Thoracic aorta (tissue), 2 donors: ENCODE data around the gene SLC25A38. TPM values are rescaled to one million over a fixed set of nuclear protein-coding genes. Genes with fewer than 3 reads are reported as not detected.

Experiments
- ATAC-seq: fragments of 150-250 bp; one replicate; pipeline ENCODE4 v1.8.0; 2017; ENCODE audit warnings: low read depth; ENCODE audit not compliant: insufficient number of reproducible peaks, low FRiP score
- DNase-seq: peaks from one replicate; pipeline ENCODE4 v3.0.0-alpha.2; 2020; ENCODE audit warnings: low spot score
- H3K27ac ChIP-seq, 2 donors: fragments of 200-600 bp; sonication (generic); 1 replicate in 1 of 2; 2 replicates in 1 of 2; pipeline ENCODE4 v1.5.1; 2016; ENCODE audit warnings: mild to moderate bottlenecking in 2 of 2, moderate library complexity in 2 of 2
- H3K27me3 ChIP-seq: fragments of 200-600 bp; sonication (generic); replicated peaks from 2 replicates; pipeline ENCODE4 v1.6.0; 2016; ENCODE audit warnings: mild to moderate bottlenecking; ENCODE audit not compliant: insufficient read depth
- H3K36me3 ChIP-seq: fragments of 200-600 bp; sonication (generic); one replicate; pipeline ENCODE4 v1.5.1; 2016
- H3K4me1 ChIP-seq, 2 donors: fragments of 200-600 bp; sonication (generic); 1 replicate in 1 of 2; 2 replicates in 1 of 2; pipeline versions ENCODE4 v1.5.1 to v1.6.0; 2016; ENCODE audit warnings: low read depth in 2 of 2, mild to moderate bottlenecking in 1 of 2; ENCODE audit not compliant: control insufficient read depth in 1 of 2
- H3K4me3 ChIP-seq: fragments of 200-600 bp; sonication (generic); 2 replicates; pipeline ENCODE4 v1.5.1; 2016; ENCODE audit warnings: mild to moderate bottlenecking
- H3K9me3 ChIP-seq: fragments of 200-600 bp; sonication (generic); 2 replicates; pipeline ENCODE4 v1.5.1; 2016
- CTCF ChIP-seq: fragments of 200-600 bp; sonication (generic); IDR thresholded peaks from one replicate; pipeline ENCODE4 v1.5.1; 2019; ENCODE audit warnings: antibody characterized with exemption
- total RNA-seq, 2 donors: library from RNA; depleted of rRNA; stranded (reverse); fragments of >200 nt; gene quantifications; one replicate each; pipeline versions ENCODE4 v1.1.0 to v1.2.3, GENCODE V29; 2016

Gene SLC25A38
- total RNA-seq, 2 donors from 2014 or later, result 30.5 to 31.8 TPM

- DNase-seq, result no peak
- no peaks in the 10 kb centered on the region for H3K9me3 ChIP-seq
- H3K4me3 ChIP-seq, result peak overlapping the region; percentile 77
- peaks cover 12 to 35% of the 10 kb centered on the region in 2 donors for H3K4me1 ChIP-seq
- H3K27me3 ChIP-seq, result no peaks in the 10 kb centered on the region
- peaks cover 18% of the 10 kb centered on the region for H3K36me3 ChIP-seq
- ATAC-seq, result no peak
- peak overlapping the region; percentile 51 to 69 for H3K27ac ChIP-seq
- TF ChIP-seq CTCF, result no peak
Measured at GRCh38 chr3:39405687-39406367, 22.7 kb downstream of the SLC25A38 start.

- Histone ChIP-seq H3K4me3 (peak within 1 kb of the TSS; percentile 77), H3K4me1 (peaks cover 12 to 38% of the 10 kb centered on the region in 2 donors), H3K27ac (peak within 1 kb of the TSS; percentile 51 to 69), H3K36me3 (peaks cover 26% of the 10 kb centered on the region), H3K27me3 (no peaks in the 10 kb centered on the region), H3K9me3 (no peaks in the 10 kb centered on the region)
- ATAC-seq (peak; percentile 97), DNase-seq (peak; percentile 67)
- TF ChIP-seq CTCF, result peak; percentile 24
Measured at GRCh38 chr3:39406368-39407258, 23.4 kb downstream of the SLC25A38 start, which contains the start of gene RPSA. Gene RPSA (plus strand): TSS chr3:39406720. CDS start chr3:39407654, 934 bp downstream.

- Histone ChIP-seq H3K4me1 (peaks cover 12 to 38% of the 10 kb centered on the region in 2 donors), H3K36me3 (peaks cover 32% of the 10 kb centered on the region), H3K9me3 (no peaks in the 10 kb centered on the region), H3K4me3 (peak overlapping the region; percentile 77), H3K27me3 (no peaks in the 10 kb centered on the region), H3K27ac (peak overlapping the region; percentile 51 to 69)
- ATAC-seq, result no peak
- TF ChIP-seq CTCF, result no peak
- no peak for DNase-seq
Measured at GRCh38 chr3:39407259-39407629, 24.1 kb downstream of the SLC25A38 start.

- H3K36me3 ChIP-seq, result peaks cover 39% of the 10 kb centered on the region
Measured at GRCh38 chr3:39407773-39408492, 24.8 kb downstream of the SLC25A38 start.

More at GRCh38 chr3:39407773-39408492, 24.8 kb downstream of the SLC25A38 start:
- ATAC-seq (no peak), DNase-seq (no peak)
- peaks cover 12 to 38% of the 10 kb centered on the region in 2 donors for H3K4me1 ChIP-seq
- H3K4me3 ChIP-seq, result peak overlapping the region; percentile 77
- no peak overlapping the region for H3K27ac ChIP-seq
- TF ChIP-seq CTCF, result no peak
- H3K9me3 ChIP-seq, result no peaks in the 10 kb centered on the region
- no peaks in the 10 kb centered on the region for H3K27me3 ChIP-seq
